Ectodermal cell (in vitro differentiated cells): Measurements from ENCODE around the gene PTH1R.

Experiments used
- H3K27ac ChIP-seq: 2 replicates; pipeline ENCODE4 v1.7.0; 2013; ENCODE audit warnings: mild to moderate bottlenecking, low read depth, low read length; ENCODE audit not compliant: insufficient read depth, poor library complexity, severe bottlenecking
- H3K27me3 ChIP-seq: 2 replicates; pipeline ENCODE4 v1.7.0; 2013; ENCODE audit warnings: mild to moderate bottlenecking, low read length; ENCODE audit not compliant: insufficient read depth, control insufficient read depth, poor library complexity, severe bottlenecking
- H3K36me3 ChIP-seq: one replicate; pipeline ENCODE4 v1.7.0; 2013; ENCODE audit warnings: low read length; ENCODE audit not compliant: control insufficient read depth, insufficient read depth
- H3K4me1 ChIP-seq: one replicate; pipeline ENCODE4 v1.7.0; 2013; ENCODE audit warnings: low read length; ENCODE audit not compliant: control insufficient read depth, insufficient read depth
- H3K4me3 ChIP-seq: 2 replicates; pipeline ENCODE4 v1.7.0; 2013; ENCODE audit warnings: low read depth, low read length, control low read depth; ENCODE audit not compliant: insufficient read depth
- H3K9me3 ChIP-seq: 2 replicates; pipeline ENCODE4 v1.7.0; 2013; ENCODE audit warnings: mild to moderate bottlenecking, low read length, moderate library complexity; ENCODE audit not compliant: control insufficient read depth
- WGBS, 2 experiments: methylation state at CpG; one replicate each; pipeline ENCODE4 v1.1.7; 2013; ENCODE audit warnings: missing lambda C conversion rate in 2 of 2; 5-methylcytosine and 5-hydroxymethylcytosine counted together

The PTH1R gene

GRCh38 chr3:46857485-46858341, 19.8 kb upstream of the PTH1R start:
- H3K27me3 ChIP-seq = no peaks in the 10 kb centered on the region
- no peaks in the 10 kb centered on the region for H3K9me3 ChIP-seq
- no peak overlapping the region for H3K4me3 ChIP-seq
- no peaks in the 10 kb centered on the region for H3K36me3 ChIP-seq
- H3K4me1 ChIP-seq = peaks cover 5% of the 10 kb centered on the region
- 77 to 83% methylated on average over 10 of the region's 10 CpGs for WGBS, 2 experiments
- H3K27ac ChIP-seq = no peak overlapping the region

- no peaks in the 10 kb centered on the region for H3K36me3 ChIP-seq
- no peak overlapping the region for H3K27ac ChIP-seq
- no peaks in the 10 kb centered on the region for H3K9me3 ChIP-seq
- no peak overlapping the region for H3K4me3 ChIP-seq
- H3K4me1 ChIP-seq = peaks cover 5% of the 10 kb centered on the region
- WGBS, 2 experiments = 89 to 92% methylated on average over 6 of the region's 6 CpGs
- no peaks in the 10 kb centered on the region for H3K27me3 ChIP-seq
These were observed 19.1 kb upstream of the PTH1R start for GRCh38 chr3:46858456-46858855.

- Histone ChIP-seq H3K36me3 (no peaks in the 10 kb centered on the region), H3K4me1 (peaks cover 5% of the 10 kb centered on the region), H3K27me3 (no peaks in the 10 kb centered on the region), H3K4me3 (no peak overlapping the region), H3K27ac (no peak overlapping the region), H3K9me3 (no peaks in the 10 kb centered on the region)
- 84% methylated on average over 11 of the region's 11 CpGs for WGBS, 2 experiments
These were observed 18.4 kb upstream of the PTH1R start for GRCh38 chr3:46859001-46859710.

GRCh38 chr3:46860017-46860809, 17.3 kb upstream of the PTH1R start:
- H3K27ac ChIP-seq = no peak overlapping the region
- no peaks in the 10 kb centered on the region for H3K36me3 ChIP-seq
- H3K27me3 ChIP-seq = no peaks in the 10 kb centered on the region
- 91% methylated on average over 19 of the region's 19 CpGs for WGBS, 2 experiments
- H3K4me1 ChIP-seq = peaks cover 5% of the 10 kb centered on the region
- no peak overlapping the region for H3K4me3 ChIP-seq
- no peaks in the 10 kb centered on the region for H3K9me3 ChIP-seq

- H3K9me3 ChIP-seq = no peaks in the 10 kb centered on the region
- H3K27ac ChIP-seq = no peak overlapping the region
- H3K27me3 ChIP-seq = no peaks in the 10 kb centered on the region
- peaks cover 5% of the 10 kb centered on the region for H3K4me1 ChIP-seq
- no peak overlapping the region for H3K4me3 ChIP-seq
- H3K36me3 ChIP-seq = no peaks in the 10 kb centered on the region
- WGBS, 2 experiments = 89 to 94% methylated on average over 10 of the region's 10 CpGs
These were observed 16.5 kb upstream of the PTH1R start for GRCh38 chr3:46860810-46861604.

GRCh38 chr3:46861605-46862368, 15.7 kb upstream of the PTH1R start:
- no peak overlapping the region for H3K4me3 ChIP-seq
- H3K9me3 ChIP-seq = no peaks in the 10 kb centered on the region
- H3K36me3 ChIP-seq = no peaks in the 10 kb centered on the region
- 86 to 87% methylated on average over 12 of the region's 12 CpGs for WGBS, 2 experiments
- H3K4me1 ChIP-seq = peaks cover 5% of the 10 kb centered on the region
- no peak overlapping the region for H3K27ac ChIP-seq
- no peaks in the 10 kb centered on the region for H3K27me3 ChIP-seq

- 89 to 96% methylated on average over 7 of the region's 7 CpGs for WGBS, 2 experiments
- Histone ChIP-seq H3K4me1 (peaks cover 5% of the 10 kb centered on the region), H3K27me3 (no peaks in the 10 kb centered on the region), H3K4me3 (no peak overlapping the region), H3K27ac (no peak overlapping the region), H3K9me3 (no peaks in the 10 kb centered on the region), H3K36me3 (no peaks in the 10 kb centered on the region)
These were observed 15.0 kb upstream of the PTH1R start for GRCh38 chr3:46862369-46863025.

GRCh38 chr3:46863261-46863782, 14.2 kb upstream of the PTH1R start, which contains the start of gene MYL3:
TSS of gene MYL3 (minus strand) at chr3:46863444. CDS start at chr3:46863390, 54 bp downstream.
- Histone ChIP-seq H3K4me1 (peaks cover 5% of the 10 kb centered on the region), H3K4me3 (no peak within 1 kb of the TSS), H3K27ac (no peak within 1 kb of the TSS), H3K36me3 (no peaks in the 10 kb centered on the region), H3K9me3 (no peaks in the 10 kb centered on the region), H3K27me3 (no peaks in the 10 kb centered on the region)
- WGBS, 2 experiments = 73 to 79% methylated on average over 7 of the region's 7 CpGs
